Stimulated activated CD4-positive, alpha-beta T cell treated with anti-CD3 and anti-CD28 coated beads, TNF-alpha, amount 100 ng/mL, for 1 hour (primary cell): ENCODE data around the gene PRDM11.
"Not testable (repeated sequence)": the region's sequence is repeated elsewhere in the genome, so short reads cannot be mapped to it uniquely, and the experiment has no call there.

Experiments
- DNase-seq, 3 donors: peaks; one replicate each; pipeline ENCODE4 v3.0.0-alpha.2; 2020; ENCODE audit warnings: low read depth in 3 of 3, low spot score in 1 of 3

PRDM11 gene

DNA sequence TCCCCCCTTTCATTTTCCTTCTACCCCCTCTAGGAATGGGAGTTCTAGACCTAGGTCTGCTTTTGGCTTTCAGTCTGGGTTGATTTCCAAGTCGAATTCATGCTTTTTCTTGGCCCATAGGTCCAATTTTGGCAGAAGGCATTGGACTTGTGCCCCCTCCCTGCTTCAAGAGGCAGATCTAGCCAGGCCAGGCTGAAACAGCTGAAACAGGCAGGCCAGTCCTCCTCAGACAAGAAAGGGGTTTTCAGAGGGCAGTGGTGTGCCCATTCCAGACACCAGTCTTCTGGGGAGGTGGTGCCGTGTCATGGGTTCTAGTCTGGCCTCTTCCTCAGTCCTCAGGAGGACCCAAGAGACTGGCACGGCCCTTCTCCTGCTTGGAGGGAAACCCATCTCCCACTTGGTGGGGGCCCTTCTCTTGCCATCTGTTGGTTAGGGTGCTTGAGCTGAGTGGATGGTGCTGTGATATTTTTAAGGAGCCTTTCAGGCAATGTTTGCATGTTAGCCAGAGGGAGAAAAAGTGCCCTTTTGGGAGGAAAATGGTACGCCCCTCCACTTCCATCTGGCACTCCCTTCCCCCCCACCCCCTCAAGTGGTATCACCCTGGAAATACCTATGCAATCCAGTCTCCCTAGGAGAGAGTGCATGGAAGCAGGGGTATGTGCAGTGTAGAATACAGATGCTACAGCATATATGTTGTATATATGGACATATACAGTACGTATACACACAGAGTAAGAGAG lies 86.1 kb downstream of the PRDM11 start:
- no peak for DNase-seq

DNA sequence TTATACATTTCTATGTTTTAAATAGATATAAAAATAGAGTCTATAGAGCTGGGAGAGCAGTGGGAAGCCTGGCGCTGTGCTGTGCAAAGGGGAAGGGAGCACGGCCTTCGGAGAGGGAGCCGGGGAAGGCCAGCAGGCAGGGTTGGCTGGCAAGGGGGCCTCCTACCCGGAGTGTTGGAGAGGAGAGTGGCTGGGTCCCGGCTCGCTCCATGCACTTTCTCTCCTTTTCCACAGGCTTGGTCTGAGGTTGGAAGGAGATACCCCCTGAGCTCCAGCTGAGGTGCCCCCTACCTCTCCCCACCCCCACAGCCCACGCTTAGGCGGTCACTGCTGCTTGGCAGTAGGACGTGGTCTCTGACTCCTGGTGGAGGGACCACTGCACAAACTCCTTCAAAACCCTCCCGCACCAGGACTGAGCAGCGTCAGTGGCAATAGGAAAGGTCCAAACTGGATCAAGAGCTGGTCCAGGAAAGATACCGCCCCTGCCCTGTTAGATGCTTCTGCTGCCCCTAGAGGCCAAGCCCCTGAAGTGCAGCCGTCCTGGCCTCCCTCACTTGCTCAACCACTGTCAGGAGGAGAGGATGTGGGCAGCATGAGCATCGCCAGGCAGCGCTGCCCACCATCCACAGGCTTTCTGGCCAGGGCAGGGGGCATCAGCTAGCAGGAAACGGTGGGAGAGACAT lies 86.8 kb downstream of the PRDM11 start:
- DNase-seq: peak in 2 of 3 donors; percentile 24 to 44

DNA sequence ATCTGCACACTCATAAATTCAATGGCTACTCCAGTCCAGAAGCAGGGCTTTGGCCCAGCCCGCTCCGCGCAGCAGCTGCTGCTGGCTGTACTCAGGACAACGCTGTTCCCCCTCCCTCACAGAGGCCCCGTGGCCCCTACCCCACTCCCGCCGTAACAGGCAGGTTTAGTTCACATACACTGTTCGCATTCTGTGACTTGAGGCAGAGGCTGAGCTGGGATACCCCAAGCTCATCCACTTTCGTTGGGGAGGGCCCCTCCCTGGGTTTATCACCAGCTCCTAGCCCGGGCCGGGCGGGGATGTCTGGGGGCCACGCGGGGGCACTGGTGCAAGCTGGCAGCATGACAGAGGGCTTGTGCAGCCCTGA lies 87.3 kb downstream of the PRDM11 start:
- no peak for DNase-seq

DNA sequence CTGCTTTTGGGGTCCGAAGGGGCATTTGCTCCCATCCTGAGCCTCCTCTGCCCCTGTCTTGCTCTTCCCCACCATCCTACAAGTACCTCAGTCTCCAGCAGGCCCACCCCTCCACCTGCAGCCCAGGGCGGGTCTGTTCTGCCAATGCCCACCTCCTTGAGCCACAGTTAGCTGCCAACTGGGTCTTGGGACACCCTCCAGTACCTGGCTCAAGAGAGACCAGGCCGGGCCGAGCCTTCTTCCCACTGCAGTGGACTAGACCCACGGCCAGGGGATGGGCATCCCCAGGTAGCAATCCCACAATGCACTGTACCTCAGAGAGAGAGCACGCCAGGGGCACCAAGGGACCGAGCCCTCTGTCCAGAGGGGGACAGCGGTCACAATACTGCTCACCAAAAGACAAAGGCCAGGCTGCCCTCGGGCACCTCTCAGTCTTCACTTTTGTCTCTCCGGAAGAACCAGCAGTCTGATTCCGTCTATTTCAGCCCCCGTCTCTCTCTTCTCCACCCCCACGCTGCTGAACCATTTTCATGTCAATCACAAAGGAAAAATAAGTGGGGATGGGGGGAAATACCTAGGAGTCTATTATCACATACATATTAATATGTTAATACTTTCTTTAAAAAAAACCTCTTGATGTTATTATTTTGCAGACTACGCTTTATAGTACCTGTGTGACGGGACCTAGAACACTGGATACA lies 88.0 kb downstream of the PRDM11 start:
- no peak for DNase-seq

DNA sequence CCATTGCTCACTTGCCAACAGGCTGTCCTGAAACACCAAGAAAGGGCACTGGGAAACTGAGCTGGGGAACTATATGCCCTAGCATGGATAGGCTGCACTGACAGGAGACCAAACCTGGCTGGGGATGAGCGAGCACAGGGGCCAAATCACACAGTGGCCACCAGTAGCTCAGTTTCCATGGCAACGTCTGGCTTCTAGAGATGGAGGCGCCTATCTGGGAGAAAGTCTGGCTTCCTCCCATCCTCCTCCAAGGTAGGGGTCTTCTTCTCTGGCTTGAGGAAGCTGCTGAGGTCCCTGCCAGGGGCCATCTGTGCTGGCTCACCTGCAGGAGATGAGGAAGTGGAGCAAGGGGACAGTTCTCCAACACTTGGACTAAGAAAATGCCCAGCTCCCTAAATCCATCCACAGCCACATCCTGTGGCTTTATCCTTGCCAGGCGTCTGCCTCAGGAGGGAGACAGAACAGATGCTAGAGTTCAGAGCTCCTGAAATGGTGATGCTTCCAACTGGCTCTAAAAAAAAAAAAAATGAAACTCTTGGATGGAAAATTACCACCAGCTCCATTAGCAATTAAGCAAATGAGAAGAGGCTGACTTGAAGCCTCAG lies 91.4 kb downstream of the PRDM11 start:
- DNase-seq: no peak

DNA sequence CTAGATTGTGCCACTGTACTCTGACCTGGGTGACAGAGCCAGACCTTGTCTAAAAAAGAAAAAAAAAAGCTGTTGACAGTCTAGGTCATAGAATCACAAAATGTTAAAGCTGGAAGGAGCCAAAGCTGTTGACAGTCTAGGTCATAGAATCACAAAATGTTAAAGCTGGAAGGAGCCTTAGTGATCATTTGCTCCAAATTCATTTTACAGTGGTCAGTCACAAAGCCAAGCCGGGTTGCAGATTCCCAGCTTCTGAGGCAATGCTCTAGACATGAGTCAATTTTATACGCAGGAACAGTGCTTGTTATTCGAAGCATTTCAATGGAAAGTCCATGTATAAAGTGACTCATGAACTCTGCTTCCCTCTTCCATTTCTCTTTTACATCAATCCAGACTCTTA lies 92.3 kb downstream of the PRDM11 start:
- DNase-seq: no peak

DNA sequence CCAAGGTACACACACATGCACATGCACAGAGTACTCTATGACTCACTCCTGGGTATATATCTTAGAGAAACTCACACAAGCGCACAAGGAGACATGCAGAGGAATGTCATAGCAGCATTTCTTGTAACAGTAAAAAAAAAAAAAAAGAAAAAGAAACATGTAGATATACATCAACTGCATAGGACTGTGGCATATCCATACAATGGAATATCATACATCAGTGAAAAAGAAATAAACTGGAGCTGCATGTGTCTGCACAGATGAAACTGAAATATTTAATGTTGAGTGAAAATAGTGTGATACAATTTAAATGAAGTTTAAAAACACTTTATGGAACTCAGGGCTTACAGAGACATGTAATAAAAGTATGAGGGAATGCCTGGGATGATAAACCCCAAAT lies 93.3 kb downstream of the PRDM11 start:
- no peak for DNase-seq

DNA sequence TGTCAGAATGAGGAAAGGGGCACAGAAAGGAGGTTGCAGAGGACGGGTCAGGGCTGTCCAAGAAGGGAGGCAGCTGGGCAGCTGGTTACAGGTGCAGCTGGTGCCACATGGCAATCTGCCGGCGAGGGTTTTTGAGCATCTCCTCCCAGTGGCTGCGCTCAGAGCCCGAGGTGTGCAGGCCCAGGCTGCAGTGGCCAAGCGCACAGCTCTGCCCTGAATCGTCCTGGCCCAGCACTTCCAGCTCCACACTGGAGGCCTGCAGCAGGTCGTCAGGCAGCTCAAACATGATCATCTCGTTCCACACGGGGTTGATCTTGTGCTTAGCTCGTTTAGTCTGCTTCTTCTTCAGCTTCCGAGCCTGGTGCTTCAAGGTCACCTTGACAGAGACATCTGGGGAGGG lies 97.5 kb downstream of the PRDM11 start:
- DNase-seq: no peak

DNA sequence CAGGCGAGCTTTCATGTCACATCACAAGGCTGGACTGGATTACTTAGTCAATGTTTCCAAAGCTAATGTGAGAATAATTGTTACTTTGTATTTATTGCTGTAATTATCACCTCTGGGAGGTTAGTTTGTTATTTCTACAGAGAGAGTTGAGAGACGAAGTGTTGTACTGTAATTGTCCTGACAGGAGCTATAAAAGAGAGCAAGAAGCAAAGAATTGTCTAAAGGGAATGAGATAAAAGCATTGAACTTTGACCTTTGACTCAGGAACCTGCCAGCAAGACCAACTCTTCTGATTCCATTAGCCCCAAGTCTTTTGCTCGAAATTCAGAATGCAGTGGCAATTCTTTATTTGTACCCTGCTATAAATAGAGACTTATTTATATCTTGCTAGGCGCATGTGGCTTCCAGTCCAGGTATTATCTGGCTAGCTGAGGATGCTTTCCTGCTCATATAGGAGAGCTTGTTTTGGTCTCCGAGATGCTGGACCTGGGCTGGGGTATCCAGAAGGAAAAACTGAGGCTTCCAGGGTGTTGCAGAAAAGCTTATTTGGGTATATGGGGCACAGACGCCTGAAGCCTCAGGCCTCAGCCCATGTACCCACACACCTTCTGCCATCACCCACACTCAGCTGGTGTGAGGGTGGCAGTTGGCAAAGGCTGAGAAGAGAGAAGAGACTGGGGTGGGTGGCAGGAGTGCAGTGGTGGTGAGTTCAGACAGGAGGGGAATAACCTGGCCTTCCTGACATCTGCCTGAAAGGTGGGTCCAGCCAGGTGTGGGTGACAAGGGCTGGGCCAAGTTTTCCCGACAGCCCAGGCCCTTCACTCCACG lies 99.0 kb downstream of the PRDM11 start:
- no peak for DNase-seq

DNA sequence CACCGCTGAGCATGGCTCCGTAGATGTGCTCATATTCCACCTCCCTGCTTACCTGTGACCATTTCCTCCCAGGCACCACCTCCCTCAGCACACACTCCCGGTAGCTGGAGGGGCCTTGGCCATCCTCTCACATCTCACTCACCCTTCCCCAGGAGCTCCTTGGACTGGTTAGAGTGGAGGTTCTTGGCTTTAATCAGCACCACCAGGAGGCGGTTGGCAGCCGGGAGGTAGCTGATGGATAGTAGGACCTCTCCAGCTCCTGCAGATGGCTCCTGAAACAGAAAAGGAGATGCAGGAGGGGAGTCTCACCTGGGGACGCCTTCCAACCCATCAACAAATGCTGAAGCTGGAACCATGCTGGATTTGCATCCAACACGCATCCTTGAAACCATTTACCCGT lies 99.8 kb downstream of the PRDM11 start:
- DNase-seq: no peak

DNA sequence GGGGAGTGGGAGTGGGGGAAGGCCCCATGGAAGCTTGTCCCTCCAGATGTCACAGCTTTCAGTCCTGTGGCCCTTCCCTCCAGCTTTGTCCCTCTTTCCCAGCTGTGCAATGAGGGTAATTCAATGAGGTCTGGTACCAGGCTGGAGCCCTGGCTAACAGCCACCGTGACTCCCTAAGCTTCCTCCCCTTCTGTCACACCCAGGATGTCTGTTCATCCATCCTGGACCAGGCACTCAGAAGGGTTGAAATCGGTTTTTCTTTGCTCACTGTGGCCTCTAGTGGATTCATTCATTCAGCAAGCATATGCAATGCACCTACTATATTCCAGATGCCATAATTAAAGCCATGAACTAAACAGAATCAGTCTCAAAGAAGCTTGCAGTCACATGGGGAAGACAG lies 101.0 kb downstream of the PRDM11 start:
- DNase-seq: no peak

DNA sequence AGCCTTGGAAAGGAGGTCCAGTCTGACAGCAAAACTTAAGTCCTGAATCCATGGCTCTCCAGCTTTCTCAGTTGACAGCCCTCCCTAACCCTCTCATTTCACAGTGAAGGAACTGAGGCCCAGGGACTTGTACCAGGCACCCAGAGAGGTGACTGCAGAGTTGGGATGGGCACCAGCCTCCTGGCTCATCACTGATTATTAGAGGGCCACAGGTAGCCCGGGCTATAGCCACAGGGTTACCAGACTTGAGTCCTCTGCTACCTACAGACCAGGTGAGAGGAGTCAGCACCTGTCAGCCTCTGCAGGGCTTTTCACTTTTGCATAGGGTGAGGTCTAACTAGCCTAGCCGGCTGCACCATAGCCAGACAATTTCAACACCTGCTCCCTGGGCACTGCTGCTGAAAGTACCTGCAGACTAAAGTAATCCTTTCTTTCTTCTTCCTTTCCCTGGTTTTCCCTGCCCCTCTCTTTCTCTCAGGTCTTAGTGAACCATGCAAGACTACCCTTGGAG lies 102.1 kb downstream of the PRDM11 start:
- DNase-seq: no peak

DNA sequence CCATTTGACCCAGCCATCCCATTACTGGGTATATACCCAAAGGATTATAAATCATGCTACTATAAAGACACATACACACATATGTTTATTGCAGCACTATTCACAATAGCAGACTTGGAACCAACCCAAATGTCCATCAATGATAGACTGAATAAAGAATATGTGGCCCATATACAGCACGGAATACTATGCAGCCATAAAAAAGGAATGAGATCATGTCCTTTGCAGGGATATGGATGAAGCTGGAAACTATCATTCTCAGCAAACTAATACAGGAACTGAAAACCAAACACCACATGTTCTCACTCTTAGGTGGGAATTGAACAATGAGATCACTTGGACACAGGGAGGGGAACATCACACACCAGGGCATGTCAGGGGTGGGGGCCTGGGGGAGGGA lies 102.9 kb downstream of the PRDM11 start:
- DNase-seq: not testable (repeated sequence)

DNA sequence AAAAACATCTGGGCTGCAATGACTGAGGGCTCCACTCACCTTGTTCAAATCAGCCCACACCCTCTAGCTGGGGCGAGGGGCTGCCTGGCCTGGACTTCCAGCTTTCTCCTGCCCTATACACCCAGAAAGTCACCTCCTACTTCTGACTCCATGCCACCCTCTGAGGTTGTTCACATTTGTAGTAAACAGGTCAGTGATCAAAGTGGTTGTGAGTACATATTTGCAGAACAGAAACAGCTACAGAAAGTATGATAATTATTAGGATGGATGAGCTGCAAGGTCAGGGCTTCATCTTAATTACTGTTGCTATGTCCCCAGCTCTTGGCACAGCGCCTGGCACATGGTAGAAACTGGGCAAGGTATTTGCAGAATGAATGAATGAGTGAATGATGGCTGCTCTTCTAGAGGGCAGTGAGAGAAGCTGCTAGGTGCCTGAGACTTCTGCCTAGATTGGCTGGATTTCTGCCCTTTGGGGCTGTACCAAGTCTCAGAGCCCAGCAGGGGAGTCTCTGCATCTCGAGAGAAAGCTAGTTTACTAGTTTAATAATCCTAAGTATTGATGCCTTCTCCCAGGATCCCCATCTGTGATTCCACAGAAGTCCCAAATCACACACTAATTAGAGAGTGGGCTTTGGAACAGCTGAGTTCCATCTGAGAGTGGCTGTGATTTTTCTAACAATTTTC lies 103.7 kb downstream of the PRDM11 start:
- no peak for DNase-seq

DNA sequence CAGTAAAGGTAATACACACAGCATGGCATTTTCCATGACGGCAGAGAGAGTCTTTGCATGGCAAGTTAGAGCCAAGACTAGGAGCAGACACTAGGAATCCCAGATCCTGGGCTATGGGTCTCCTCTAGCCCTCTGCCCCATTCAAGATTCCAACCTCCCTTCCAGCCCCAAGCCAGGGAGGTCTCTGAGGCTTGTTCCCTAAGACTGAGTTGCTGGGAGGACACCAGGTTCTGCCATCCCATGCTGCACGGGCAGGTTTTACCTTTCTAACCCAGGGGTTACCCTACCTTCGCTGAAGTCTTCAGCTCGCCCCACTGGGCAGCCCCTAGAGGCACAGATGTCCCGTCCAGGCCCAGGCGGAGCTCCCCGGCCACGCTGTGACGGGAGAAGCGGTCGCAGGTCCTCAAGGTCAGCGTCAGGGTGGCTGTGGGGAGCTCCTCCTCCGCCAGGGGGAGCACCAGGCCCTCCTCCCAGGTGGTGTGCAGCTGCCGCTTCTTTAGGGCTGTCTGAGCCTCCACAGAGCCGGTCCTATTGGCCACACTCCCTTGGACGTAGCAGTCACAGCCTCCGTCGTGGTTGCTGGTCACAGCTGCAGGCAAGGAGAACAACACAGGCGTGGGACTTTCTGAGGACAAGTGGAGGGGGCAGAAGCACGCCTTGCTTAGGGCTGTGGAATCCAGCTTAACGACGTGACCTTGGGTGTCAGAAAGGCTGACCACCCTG lies 105.9 kb downstream of the PRDM11 start:
- peak in 1 of 3 donors; percentile 6 for DNase-seq

DNA sequence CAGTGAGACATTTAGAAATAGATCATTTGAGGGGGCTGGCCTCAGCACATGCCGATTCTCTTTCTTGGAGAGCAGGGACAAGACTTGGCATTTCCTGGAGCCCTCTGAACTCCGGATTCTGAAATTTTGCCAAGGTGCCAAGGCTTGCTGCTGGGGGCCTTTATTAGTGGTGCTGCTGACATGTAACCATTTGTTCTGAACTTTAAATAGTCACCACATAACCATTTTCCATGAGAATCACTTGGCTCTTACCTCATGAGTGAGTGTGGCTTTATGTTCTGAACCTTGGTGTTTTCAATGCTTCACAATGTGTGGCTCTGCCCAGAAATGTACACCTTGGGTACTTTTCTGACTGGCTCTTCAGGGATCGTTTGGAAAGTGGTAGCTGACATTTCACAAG lies 106.4 kb downstream of the PRDM11 start:
- DNase-seq: no peak

DNA sequence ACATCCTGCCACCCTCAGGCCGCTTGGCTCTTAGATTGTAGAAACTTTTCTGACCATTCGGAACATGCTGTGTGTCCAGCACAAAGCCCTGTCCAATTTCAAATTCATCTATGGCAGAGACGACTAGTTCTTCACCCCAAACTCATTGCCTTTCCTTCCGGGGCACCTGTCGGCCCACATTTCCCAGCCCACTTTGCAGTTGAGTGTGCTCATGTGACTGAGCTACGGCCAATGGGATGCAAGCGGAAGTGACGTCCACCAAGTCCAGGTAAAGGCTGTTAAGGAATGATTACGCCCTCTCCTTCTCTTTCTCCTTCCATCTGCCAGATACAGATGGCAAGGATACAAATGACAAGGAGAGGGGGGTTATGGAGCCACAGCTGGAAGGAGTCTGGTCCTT lies 107.2 kb downstream of the PRDM11 start:
- DNase-seq: no peak

DNA sequence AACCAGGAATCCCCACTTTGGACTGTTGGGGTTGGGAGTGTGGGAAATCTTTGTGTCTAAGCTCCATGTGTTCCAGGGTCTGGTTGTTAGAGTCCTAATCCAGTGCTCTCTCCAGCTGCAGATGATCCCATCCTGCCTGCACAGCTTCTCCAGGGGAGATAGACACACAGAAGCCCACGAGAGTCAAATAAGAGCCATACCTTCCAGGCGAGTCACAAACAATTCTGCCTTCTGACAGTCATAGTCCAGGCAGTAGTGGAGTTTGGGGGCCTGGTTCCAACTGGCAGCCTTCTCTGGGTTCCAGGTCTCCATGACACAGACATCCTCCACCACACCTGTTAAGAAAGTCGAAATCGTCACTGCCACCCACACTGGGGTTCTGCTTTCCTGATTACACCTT lies 107.6 kb downstream of the PRDM11 start:
- no peak for DNase-seq

DNA sequence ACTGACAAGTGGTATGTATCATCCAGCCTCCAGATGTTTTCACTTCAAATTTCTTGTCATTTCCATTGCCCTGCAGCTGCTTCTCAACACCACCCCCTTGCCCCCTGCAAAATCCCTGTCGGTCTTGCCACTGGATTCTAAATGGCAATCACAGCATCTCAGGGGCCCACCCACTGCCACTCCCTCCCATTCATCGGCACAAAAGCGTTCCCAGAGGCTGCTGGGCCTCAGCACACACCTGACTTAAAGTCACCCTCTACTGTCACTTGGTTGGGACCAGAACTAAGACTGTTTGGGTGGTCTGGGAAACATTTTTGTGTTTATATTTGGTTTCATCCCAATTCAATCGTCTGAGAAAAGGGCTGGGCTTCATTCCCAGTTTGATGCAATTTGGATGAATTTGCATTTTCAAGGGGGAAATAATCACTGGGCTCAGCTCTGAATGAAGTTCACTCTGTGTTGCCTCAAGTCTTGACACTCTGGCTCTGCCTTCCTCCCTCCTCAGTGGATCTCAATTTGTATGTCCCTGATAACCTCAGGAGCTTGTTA lies 112.6 kb downstream of the PRDM11 start:
- no peak for DNase-seq
